Erythroblast (primary cell): ENCODE data around the gene ANKRD13C.

Experiments used
- GATA1 ChIP-seq: IDR thresholded peaks from 2 replicates; pipeline ENCODE4 v1.6.1; 2011; ENCODE audit warnings: low read depth, mild to moderate bottlenecking, control low read depth, low read length, moderate library complexity
- POLR2A ChIP-seq: IDR thresholded peaks from 2 replicates; pipeline ENCODE4 v1.6.1; 2011; ENCODE audit warnings: mild to moderate bottlenecking, low read length

- TF ChIP-seq POLR2A (no peak), GATA1 (no peak)
Measured at GRCh38 chr1:70361727-70362398, 7.3 kb upstream of the ANKRD13C start.
